Upper lobe of left lung (tissue), 6 donors: ENCODE measurements around the gene ZNF750. TPM values are rescaled to one million over a fixed set of nuclear protein-coding genes. Genes with fewer than 3 reads are reported as not detected.

Experiments
- ATAC-seq, 2 donors: fragments of 200-7000 bp; cut with Tn5 transposase; one replicate each; pipeline ENCODE4 v1.9.1; 2022; ENCODE audit warnings: mild to moderate bottlenecking in 2 of 2, moderate library complexity in 2 of 2; ENCODE audit not compliant: low FRiP score in 2 of 2
- DNase-seq, 2 donors: peaks; one replicate each; pipeline ENCODE4 v3.0.0-alpha.2; 2019 to 2020
- H3K27ac ChIP-seq, 4 donors: fragments of 200-600 bp; sonication (generic); one replicate each; pipeline ENCODE4 v1.5.1; 2016 to 2019
- H3K27me3 ChIP-seq, 4 donors: fragments of 200-600 bp; sonication (generic); one replicate each; pipeline ENCODE4 v1.5.1; 2017 to 2019
- H3K36me3 ChIP-seq, 4 donors: fragments of 200-600 bp; sonication (generic); one replicate each; pipeline ENCODE4 v1.5.1; 2016 to 2019
- H3K4me1 ChIP-seq, 4 donors: fragments of 200-600 bp; sonication (generic); one replicate each; pipeline ENCODE4 v1.5.1; 2018 to 2019
- H3K4me3 ChIP-seq, 4 donors: fragments of 200-600 bp; sonication (generic); one replicate each; pipeline ENCODE4 v1.5.1; 2017 to 2019; ENCODE audit warnings: mild to moderate bottlenecking in 2 of 4, moderate library complexity in 1 of 4
- H3K9me3 ChIP-seq, 4 donors: fragments of 200-600 bp; sonication (generic); one replicate each; pipeline ENCODE4 v1.5.1; 2018 to 2019
- EP300 ChIP-seq, 4 donors: sonication (generic); formaldehyde crosslinking; IDR thresholded peaks; one replicate each; pipeline ENCODE4 v1.5.1; 2017; ENCODE audit warnings: antibody characterized with exemption in 4 of 4, control low read depth in 2 of 4
- POLR2A ChIP-seq, 4 donors: fragments of 450-650 bp; IDR thresholded peaks; one replicate each; pipeline ENCODE4 v1.5.1; 2016 to 2017; ENCODE audit warnings: antibody characterized with exemption in 4 of 4, mild to moderate bottlenecking in 2 of 4
- POLR2AphosphoS5 ChIP-seq, 2 donors: sonication (generic); formaldehyde crosslinking; IDR thresholded peaks; one replicate each; pipeline ENCODE4 v1.5.1; 2017; ENCODE audit warnings: antibody characterized with exemption in 2 of 2
- WGBS, 2 donors: methylation state at CpG; one replicate each; pipeline ENCODE4 v1.1.5; 2017 to 2018; 5-methylcytosine and 5-hydroxymethylcytosine counted together
- total RNA-seq, 6 donors: library from RNA; depleted of rRNA in 4 of 6; stranded (reverse); fragments of >200 nt in 4 of 6; gene quantifications; one replicate each; pipeline versions ENCODE4 v1.1.0 to v1.2.1, GENCODE V29; 2016 to 2021
- TF ChIP-seq, protein P1 (sequence below), 6 experiments: fragments of 450-650 bp in 4 of 6; fragments of 200-600 bp in 2 of 6; sonication (generic) in 2 of 6; IDR thresholded peaks; one replicate each; pipeline ENCODE4 v1.5.1; 2016 to 2019; ENCODE audit warnings: antibody characterized with exemption in 6 of 6
- donor health status: DM: no; HTN: no; CAD: no; lungs with moderate emphysema.
- donor health status: DM: no; HTN: yes; CAD: no; lungs with severe emphysema.

Gene ZNF750
- total RNA-seq, 6 donors from 2014 or later, result 2.9 to 14.4 (median 6.9) TPM

GRCh38 chr17:82854226-82854625, 14.4 kb upstream of the ZNF750 start:
- 97 to 98% methylated on average over 9 to 11 of the region's 11 CpGs for WGBS, 2 donors
- Histone ChIP-seq H3K9me3 (no peaks in the 10 kb centered on the region), H3K4me1 (peaks cover 4 to 12% (median 11%) of the 10 kb centered on the region in 4 donors), H3K36me3 (peaks cover 0 to 11% (median 3%) of the 10 kb centered on the region in 4 donors), H3K27ac (no peak overlapping the region), H3K4me3 (no peak overlapping the region), H3K27me3 (no peaks in the 10 kb centered on the region)
- DNase-seq (no peak), ATAC-seq (no peak)
- TF ChIP-seq EP300 (IDR thresholded peaks at IDR 0.05) (no peak), POLR2AphosphoS5 (IDR thresholded peaks at IDR 0.05) (no peak), POLR2A (IDR thresholded peaks at IDR 0.05) (no peak)
- TF ChIP-seq, protein P1, sequence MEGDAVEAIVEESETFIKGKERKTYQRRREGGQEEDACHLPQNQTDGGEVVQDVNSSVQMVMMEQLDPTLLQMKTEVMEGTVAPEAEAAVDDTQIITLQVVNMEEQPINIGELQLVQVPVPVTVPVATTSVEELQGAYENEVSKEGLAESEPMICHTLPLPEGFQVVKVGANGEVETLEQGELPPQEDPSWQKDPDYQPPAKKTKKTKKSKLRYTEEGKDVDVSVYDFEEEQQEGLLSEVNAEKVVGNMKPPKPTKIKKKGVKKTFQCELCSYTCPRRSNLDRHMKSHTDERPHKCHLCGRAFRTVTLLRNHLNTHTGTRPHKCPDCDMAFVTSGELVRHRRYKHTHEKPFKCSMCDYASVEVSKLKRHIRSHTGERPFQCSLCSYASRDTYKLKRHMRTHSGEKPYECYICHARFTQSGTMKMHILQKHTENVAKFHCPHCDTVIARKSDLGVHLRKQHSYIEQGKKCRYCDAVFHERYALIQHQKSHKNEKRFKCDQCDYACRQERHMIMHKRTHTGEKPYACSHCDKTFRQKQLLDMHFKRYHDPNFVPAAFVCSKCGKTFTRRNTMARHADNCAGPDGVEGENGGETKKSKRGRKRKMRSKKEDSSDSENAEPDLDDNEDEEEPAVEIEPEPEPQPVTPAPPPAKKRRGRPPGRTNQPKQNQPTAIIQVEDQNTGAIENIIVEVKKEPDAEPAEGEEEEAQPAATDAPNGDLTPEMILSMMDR (IDR thresholded peaks at IDR 0.05), result no peak

GRCh38 chr17:82851381-82851780, 11.6 kb upstream of the ZNF750 start:
- DNase-seq (no peak), ATAC-seq (no peak)
- no peak for TF ChIP-seq EP300 (IDR thresholded peaks at IDR 0.05)
- TF ChIP-seq, protein P1 (IDR thresholded peaks at IDR 0.05), result no peak
- no peak for TF ChIP-seq POLR2AphosphoS5 (IDR thresholded peaks at IDR 0.05)
- TF ChIP-seq POLR2A (IDR thresholded peaks at IDR 0.05), result no peak

DNA sequence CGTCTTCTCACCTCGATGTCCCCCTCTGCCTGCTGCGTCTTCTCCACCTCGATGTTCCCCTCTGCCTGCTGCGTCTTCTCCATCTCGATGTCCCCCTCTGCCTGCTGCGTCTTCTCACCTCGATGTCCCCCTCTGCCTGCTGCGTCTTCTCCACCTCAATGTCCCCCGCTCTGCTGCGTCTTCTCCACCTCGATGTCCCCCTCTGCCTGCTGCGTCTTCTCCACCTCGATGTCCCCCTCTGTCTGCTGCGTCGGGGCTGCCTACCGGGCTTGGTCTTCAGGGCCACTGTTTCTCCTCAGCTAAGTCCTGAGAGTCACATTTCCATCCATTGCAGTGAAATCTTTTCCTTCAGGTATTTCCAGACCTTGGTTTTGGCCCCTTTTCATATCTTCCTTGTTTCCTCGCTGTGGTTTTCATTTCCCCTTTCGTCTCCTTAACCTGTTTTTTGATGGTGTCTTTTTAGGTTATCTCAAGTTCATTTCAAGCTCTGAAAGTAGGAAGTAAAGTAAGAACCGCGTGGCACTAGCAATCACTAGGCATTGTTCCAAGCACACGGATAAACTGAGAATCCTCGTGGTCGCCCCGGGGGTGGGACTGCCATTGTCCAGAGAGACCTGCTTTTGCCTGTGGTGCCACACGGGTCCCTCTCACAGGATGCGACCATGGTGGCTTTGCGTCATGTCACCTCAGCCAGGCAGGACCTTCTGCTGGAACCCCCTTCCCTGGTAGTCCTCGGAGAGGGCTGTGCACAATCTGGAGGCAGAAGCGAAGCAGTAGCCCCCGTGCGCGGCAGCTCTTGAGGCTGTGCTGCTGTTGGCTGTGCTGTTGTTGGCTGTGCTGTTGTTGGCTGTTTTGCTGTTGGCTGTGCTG, 9.5 kb upstream of the ZNF750 start:
- 72 to 82% methylated on average over 19 to 32 of the region's 33 CpGs for WGBS, 2 donors
- Histone ChIP-seq H3K27me3 (no peaks in the 10 kb centered on the region), H3K9me3 (no peaks in the 10 kb centered on the region), H3K27ac (no peak overlapping the region), H3K36me3 (peaks cover 0 to 6% (median 3%) of the 10 kb centered on the region in 4 donors), H3K4me3 (no peak overlapping the region), H3K4me1 (peaks cover 11 to 28% (median 22%) of the 10 kb centered on the region in 4 donors)
- ATAC-seq, result no peak
- DNase-seq, result no peak
- no peak for TF ChIP-seq POLR2AphosphoS5 (IDR thresholded peaks at IDR 0.05)

More at GRCh38 chr17:82851381-82851780, 11.6 kb upstream of the ZNF750 start:
- Histone ChIP-seq H3K4me3 (no peak overlapping the region), H3K9me3 (no peaks in the 10 kb centered on the region), H3K4me1 (peaks cover 11 to 22% (median 17%) of the 10 kb centered on the region in 4 donors), H3K27ac (no peak overlapping the region), H3K27me3 (no peaks in the 10 kb centered on the region), H3K36me3 (peaks cover 0 to 11% (median 3%) of the 10 kb centered on the region in 4 donors)
- 93% methylated on average over 12 of the region's 12 CpGs for WGBS, 2 donors

- ATAC-seq (peak; percentile 65 to 86), DNase-seq (peak; percentile 79 to 84)
- H3K4me1 ChIP-seq, result peaks cover 11 to 31% (median 22%) of the 10 kb centered on the region in 4 donors
- no peaks in the 10 kb centered on the region for H3K36me3 ChIP-seq
- peak overlapping the region; percentile 70 to 85 (median 79) for H3K27ac ChIP-seq
- H3K9me3 ChIP-seq, result no peaks in the 10 kb centered on the region
- no peaks in the 10 kb centered on the region for H3K27me3 ChIP-seq
- TF ChIP-seq POLR2AphosphoS5 (IDR thresholded peaks at IDR 0.05), result peak in 1 of 2 donors; percentile 59
- TF ChIP-seq, protein P1 (IDR thresholded peaks at IDR 0.05), result no peak
- TF ChIP-seq EP300 (IDR thresholded peaks at IDR 0.05), result no peak
- TF ChIP-seq POLR2A (IDR thresholded peaks at IDR 0.05), result peak in 1 of 4 donors; percentile 51
- peak overlapping the region in 3 of 4 donors; percentile 25 to 41 (median 31) for H3K4me3 ChIP-seq
- WGBS, 2 donors, result 34 to 58% methylated on average over 16 to 23 of the region's 23 CpGs
Observed at GRCh38 chr17:82848022-82848592, 8.3 kb upstream of the ZNF750 start.

GRCh38 chr17:82846061-82846691, 6.4 kb upstream of the ZNF750 start:
- peak; percentile 54 to 63 for ATAC-seq
- Histone ChIP-seq H3K4me3 (peak overlapping the region in 3 of 4 donors; percentile 37 to 50 (median 42)), H3K9me3 (no peaks in the 10 kb centered on the region), H3K27me3 (no peaks in the 10 kb centered on the region), H3K4me1 (peaks cover 11 to 31% (median 22%) of the 10 kb centered on the region in 4 donors), H3K36me3 (no peaks in the 10 kb centered on the region), H3K27ac (peak overlapping the region; percentile 58 to 81 (median 65))
- TF ChIP-seq POLR2A (IDR thresholded peaks at IDR 0.05), result no peak
- no peak for TF ChIP-seq EP300 (IDR thresholded peaks at IDR 0.05)
- TF ChIP-seq POLR2AphosphoS5 (IDR thresholded peaks at IDR 0.05), result no peak
- TF ChIP-seq, protein P1 (IDR thresholded peaks at IDR 0.05), result no peak
- WGBS, 2 donors, result 57 to 68% methylated on average over 23 to 25 of the region's 25 CpGs
- DNase-seq, result no peak
